DMS 273 (cell line): ENCODE results near the gene PTTG1.

Source experiments
- DNase-seq: peaks from one replicate; lab custom pipeline; 2025; ENCODE audit not compliant: unreplicated experiment; lab: John Stamatoyannopoulos, UW

PTTG1 gene

GRCh38 chr5:160452795-160453194 lies 31.1 kb downstream of the PTTG1 start:
- no peak for DNase-seq

DNA sequence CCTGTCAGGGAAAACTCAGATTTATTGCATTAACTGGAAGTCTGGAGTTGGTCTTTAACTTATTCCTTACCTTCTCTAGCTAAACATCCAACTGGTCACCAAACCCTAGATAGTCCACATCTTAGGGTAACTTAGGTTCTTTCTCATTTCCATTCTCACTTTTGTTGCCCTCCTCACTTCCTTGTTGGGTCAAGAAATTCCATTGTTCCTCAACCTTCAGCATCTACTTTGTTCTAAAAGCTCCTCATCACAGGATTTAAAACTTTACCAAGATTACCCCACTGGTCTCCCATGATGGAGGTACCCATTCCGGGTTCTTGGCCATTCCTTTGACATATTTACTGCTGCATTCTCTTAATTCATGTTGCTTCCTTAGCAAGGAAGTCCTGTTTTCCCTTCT lies 32.1 kb downstream of the PTTG1 start:
- no peak for DNase-seq

DNA sequence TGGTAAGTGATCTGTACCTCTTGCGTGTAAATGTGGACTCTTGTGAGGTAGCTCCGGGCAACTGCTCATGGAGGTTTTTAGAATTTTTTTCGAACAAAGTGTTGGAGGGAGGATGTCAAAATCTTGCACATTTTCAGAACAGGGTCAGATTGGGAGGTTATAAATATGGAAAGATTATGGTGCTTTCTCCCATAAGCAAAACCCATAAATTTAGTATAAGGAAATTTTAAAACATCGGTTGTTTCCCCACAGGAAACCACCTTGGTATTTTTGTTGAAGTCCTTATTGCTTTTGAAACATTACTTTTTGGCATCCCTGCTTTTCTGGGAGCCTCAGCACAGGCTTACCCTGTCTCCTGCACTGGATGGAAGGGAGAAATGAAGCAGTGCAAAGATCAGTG lies 33.9 kb downstream of the PTTG1 start:
- DNase-seq: no peak

- DNase-seq: peak; percentile 22
Observed at GRCh38 chr5:160456480-160457177, 35.0 kb downstream of the PTTG1 start.

- DNase-seq: no peak
Observed at GRCh38 chr5:160457252-160457651, 35.6 kb downstream of the PTTG1 start.

DNA sequence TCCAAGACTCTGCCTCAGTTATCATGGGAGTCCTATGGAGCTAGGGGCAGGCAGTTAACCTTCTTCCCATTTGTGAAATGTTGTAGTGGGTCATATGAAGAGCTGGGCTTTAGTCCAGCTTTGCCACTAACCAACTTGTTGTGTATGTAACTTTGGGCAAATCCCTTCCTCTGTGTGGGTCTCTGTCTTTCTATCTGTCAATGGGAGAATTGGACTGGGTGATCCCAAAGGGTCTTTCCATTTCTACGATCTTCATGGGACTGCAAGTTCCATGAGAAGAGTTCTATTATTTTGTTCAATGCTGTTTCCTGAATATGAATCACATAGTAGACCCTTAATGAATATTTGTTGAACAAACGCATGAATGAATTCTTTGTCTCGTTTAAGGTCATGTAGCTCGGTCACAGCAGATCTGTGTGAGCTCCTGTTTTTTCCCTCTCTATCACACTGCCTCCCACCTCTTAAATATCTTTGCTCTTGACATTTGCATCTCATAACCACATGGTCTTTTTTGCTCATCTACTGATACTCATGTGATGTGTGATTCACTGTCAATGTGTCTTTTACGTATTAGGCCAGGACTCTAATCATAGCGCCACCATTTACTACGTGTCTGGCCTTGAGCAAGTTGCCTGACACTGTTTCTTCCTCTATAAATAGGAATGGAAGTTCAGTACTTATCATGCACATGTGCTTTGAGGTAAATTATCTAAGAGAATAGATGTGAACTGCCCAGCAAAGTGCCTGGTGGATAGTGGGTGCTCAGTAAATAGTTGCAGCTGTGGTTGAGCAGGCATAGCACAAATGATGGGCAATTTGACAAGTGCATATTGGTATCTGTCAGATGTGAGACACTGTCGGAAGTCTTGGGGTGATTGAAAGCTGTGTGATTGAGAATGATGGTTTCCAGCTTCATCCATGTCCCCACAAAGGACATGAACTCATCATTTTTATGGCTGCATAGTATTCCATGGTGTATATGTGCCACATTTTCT lies 37.4 kb downstream of the PTTG1 start:
- DNase-seq: no peak

DNA sequence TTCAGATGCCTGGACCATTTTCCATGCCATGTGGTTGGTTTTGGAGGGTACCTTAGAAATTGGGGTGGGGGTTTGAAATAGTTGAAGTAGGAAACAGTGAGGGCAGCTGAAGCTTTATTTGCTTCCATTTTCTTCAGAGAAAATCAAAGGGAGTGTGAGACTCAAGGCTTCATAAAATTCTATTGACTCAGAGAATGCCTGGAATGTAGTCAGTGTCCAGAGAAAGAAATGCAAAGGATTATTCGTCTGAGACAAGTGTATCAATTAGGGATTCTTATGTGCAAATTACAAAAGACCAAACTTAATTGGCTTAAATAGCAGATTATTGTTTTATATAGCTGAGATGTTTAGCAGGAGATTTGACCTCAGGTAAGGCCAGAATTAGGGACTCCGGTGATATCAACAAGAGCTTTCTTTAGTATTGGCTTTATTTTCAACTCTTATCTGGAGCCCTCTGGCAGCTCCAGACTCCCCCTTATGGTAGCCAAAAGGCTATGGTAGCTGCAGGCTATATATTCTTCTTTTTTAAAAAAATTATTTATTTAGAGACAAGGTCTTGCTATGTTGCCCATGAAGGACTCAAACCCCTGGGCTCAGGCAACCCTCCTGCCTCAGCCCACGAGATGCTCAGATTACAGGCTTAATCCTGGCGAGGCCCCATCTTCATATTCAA lies 38.9 kb downstream of the PTTG1 start:
- peak; percentile 32 for DNase-seq

- no peak for DNase-seq
Observed at GRCh38 chr5:160461378-160461777, 39.7 kb downstream of the PTTG1 start.

DNA sequence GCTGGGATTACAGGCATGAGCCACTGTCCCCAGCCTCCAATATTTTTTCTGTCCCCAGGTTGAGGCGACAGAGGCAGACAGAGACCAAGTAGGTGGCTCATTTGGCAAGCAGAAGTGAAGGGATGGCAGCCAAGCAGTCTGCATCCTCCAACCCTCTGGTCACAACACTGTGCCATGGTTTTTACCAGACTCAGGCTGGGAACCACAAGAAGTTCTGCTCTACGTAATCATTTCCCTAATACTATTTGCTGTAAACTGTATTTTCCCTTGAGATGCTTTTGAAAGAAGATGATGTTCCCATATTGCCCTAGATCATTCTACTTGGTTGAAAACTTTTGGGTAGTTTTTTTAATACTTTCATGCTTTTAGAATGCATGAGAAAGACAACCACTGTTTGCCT lies 40.5 kb downstream of the PTTG1 start:
- DNase-seq: no peak

- no peak for DNase-seq
Observed at GRCh38 chr5:160463227-160463626, 41.6 kb downstream of the PTTG1 start.

DNA sequence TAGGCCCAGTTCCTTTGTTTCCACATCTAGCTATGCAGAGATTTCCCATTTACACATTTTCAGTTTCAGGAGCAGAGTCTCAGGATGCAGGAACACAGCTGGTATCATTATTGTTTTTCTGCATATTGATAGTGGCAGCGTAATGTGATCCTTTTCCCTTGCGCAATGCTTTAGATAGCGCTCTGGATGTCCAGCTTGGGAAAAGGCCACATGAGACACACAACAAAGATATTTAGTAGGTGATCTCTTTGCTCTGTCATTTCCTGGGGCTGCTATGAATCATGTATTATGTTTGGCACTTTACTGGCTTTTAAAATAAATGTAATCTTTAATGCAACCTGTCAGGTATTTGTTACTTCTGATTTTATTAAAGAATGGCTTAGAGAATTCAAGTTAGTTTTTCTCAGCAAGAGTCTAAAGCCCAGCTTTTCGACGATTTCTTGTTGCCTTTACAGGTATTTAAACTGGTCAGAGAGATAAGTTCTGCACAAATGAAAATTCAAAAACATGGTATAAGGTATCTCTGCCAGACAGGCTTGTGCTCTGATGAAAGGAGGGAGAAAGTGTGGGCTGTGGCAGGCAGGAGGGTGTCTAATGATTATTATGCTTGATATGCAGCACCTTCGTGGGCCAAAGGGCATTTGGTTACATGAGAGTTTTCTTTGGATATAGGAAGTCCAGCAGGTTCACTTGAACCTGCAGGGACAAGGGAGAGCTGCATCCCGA lies 42.2 kb downstream of the PTTG1 start:
- peak; percentile 65 for DNase-seq

DNA sequence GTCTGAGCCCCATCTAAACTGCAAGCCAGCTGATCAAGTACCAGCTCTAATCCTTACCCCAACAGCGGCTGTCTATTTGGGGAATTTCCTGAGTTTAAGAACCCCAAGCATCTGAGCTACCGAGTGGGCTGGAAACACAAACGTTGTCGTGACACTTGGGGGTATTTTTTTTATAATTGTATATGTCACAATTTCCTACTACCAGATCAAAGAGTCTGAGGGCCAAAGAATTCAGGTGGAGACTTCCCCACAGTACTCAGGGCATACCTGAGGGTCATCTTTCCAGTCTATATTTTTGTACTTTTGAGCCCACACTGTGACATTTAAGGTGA lies 42.8 kb downstream of the PTTG1 start:
- no peak for DNase-seq

- DNase-seq: peak; percentile 29
Observed at GRCh38 chr5:160466116-160466515, 44.5 kb downstream of the PTTG1 start.

DNA sequence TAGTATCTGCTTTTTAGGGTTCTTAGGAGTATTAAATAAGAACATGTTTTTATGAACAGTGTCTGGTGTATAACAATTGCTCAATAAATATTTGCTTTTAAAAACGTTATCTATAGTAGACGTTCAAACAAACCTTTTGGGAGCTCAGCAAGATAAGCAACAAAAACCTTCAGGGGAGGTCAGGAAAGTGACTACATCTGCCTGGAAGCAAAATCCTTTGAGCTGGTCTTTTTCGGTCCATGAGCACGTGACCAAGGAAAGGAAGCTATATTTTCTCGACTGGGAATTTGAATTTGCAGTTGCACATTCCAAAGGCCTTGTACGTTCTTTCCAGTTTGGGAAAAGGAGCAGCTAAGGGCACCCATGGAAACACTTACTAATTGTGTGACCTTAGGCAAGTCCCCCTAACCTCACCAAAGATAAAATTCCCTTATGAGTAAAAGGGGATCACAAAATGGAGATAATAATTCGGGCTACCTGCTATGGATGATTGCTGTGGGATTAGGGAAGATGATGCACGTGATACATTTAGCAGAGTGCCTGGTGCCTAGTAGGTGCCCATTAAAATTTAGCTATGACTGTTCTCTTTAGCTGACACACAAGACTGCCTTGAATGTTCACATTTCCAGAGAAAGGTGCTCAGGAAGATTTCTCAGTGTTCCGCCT lies 45.4 kb downstream of the PTTG1 start:
- no peak for DNase-seq

GRCh38 chr5:160467555-160468362 lies 46.1 kb downstream of the PTTG1 start:
- no peak for DNase-seq

DNA sequence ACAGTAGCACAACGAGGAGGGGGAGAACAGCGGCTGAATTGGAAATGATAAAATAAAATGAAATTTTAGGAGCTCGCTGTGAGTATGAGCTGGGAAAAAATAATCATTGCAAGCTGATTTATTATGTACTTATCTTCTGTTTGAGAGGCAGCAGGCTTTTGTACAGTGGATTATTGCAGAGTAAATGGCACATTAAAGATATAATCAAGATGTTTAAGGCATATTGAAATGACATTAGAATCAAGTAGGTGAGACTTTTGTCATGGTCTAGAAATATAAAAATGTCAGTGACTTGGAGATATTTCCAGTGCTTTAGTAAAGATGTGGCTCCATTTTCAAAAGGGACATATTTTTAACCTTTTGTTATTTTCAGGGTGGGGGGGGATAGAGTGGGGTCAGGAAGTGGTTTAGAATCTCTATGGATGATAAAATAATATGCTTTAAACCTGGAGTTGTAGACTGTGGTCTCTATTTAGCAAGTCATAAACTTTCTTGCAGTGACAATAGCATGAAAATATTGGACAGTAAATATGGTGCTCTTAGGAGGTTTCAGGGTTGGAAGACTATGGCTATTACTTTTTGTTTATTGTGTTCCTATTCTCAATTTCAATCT lies 46.8 kb downstream of the PTTG1 start:
- DNase-seq: no peak

DNA sequence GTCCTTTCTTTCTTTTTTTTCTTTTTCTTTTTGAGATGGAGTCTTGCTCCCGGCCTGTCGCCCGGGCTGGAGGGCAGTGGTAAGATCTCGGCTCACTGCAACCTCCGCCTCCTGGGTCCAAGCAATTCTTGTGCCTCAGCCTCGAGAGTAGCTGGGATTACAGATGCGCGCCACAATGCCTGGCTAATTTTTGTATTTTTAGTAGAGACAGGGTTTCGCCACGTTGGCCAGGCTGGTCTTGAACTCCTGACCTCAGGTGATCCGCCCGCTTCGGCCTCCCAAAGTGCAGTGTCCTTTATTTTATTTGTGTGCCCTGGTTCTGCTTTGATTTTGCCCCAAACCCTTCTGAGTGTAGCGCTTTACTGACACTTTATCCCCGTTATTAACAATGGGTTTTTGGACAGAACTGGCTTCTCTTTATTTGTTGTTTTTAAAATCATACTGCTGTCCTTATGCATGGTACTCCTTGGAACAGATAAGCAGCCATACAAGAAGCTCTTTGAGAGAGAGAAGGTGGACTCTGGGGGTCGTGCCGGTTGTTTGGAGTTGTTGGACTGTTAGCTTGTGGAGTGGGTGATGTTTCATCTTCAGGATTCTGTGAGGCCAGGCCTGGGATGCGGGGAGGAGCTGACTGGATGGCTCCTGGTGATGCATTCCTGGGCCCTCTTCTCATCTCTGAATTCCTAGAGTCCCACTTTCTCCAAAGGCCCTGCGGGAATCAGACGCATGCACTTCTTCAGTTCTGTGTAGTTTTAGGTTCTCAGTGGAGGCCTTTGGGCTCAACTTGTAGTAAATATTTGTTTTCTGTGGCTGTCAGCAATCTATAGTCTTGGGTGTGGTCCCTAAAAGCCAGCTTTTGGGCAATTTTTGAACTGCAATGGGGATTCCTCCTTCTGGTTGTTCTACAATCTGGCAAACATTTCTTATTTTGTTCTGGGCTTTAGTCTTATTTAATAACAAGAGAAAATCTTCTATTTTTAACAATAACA lies 47.8 kb downstream of the PTTG1 start:
- no peak for DNase-seq
